Lung (tissue), 12 donors: ENCODE measurements around the gene ZBTB46. TPM values are rescaled to one million over a fixed set of nuclear protein-coding genes. Genes with fewer than 3 reads are reported as not detected.

ENCODE experiments used
- ATAC-seq: fragments of 200-7000 bp; cut with Tn5 transposase; one replicate; pipeline ENCODE4 v1.9.1; 2020; ENCODE audit warnings: moderate number of reproducible peaks; ENCODE audit not compliant: insufficient read depth, low FRiP score
- DNase-seq, 3 donors: peaks; one replicate each; pipeline ENCODE4 v3.0.0-alpha.2; 2013 to 2017
- H3K27ac ChIP-seq, 2 donors: one replicate each; pipeline ENCODE4 v1.5.1; 2013; ENCODE audit warnings: mild to moderate bottlenecking in 2 of 2, moderate library complexity in 2 of 2, control low read depth in 1 of 2, inconsistent platforms in 1 of 2, low read depth in 1 of 2, low read length in 1 of 2
- H3K27me3 ChIP-seq, 3 donors: one replicate each; pipeline ENCODE4 v1.5.1; 2013; ENCODE audit warnings: low read length in 2 of 3; ENCODE audit not compliant: control insufficient read depth in 3 of 3, insufficient read depth in 3 of 3
- H3K36me3 ChIP-seq, 4 donors: one replicate each; pipeline ENCODE4 v1.5.1; 2013; ENCODE audit warnings: low read length in 4 of 4, mild to moderate bottlenecking in 1 of 4, moderate library complexity in 1 of 4; ENCODE audit not compliant: control insufficient read depth in 4 of 4, insufficient read depth in 4 of 4
- H3K4me1 ChIP-seq, 5 donors: one replicate each; pipeline ENCODE4 v1.5.1; 2013; ENCODE audit warnings: low read length in 5 of 5, mild to moderate bottlenecking in 2 of 5, moderate library complexity in 1 of 5; ENCODE audit not compliant: control insufficient read depth in 5 of 5, insufficient read depth in 5 of 5
- H3K4me3 ChIP-seq: one replicate; pipeline ENCODE4 v1.5.1; 2013; ENCODE audit warnings: mild to moderate bottlenecking, control low read depth, moderate library complexity
- H3K9ac ChIP-seq, 2 donors: one replicate each; pipeline ENCODE4 v1.5.1; 2013; ENCODE audit warnings: low read length in 2 of 2, control low read depth in 1 of 2; ENCODE audit not compliant: insufficient read depth in 1 of 2
- H3K9me3 ChIP-seq, 4 donors: one replicate each; pipeline ENCODE4 v1.5.1; 2013; ENCODE audit warnings: low read length in 3 of 4, mild to moderate bottlenecking in 1 of 4, moderate library complexity in 1 of 4; ENCODE audit not compliant: control insufficient read depth in 4 of 4, insufficient read depth in 3 of 4
- WGBS, 2 donors: extraction: QIAGEN DNeasy Blood & Tissue Kit; methylation state at CpG; one replicate each; pipeline ENCODE4 v1.1.7; 2013; 5-methylcytosine and 5-hydroxymethylcytosine counted together
- polyA plus RNA-seq, 2 donors: library from polyadenylated mRNA; stranded (reverse); fragments of 200-250 nt; gene quantifications; one replicate each; pipeline ENCODE4 v1.2.1, GENCODE V29; 2013
- total RNA-seq, 2 donors: library from RNA; depleted of rRNA in 1 of 2; stranded (reverse); fragments of >200 nt in 1 of 2; gene quantifications; one replicate each; pipeline ENCODE4 v1.2.1, GENCODE V29; 2014 to 2021
- TF ChIP-seq, protein P1 (sequence below): IDR thresholded peaks from 2 replicates; pipeline ENCODE4 v1.5.1; 2012; ENCODE audit warnings: mild to moderate bottlenecking; ENCODE audit errors: control extremely low read depth, extremely low read depth
- donor health status: control.
- donor health status: control.
- donor health status: Bipolar disorder and iron deficiency.
- donor health status: healthy.
- donor health status: DM: yes; HTN: yes; CAD: no.

ZBTB46 gene
- total and polyA plus RNA-seq, 4 donors, result 3.4 to 15.3 (median 7.6) TPM

DNA sequence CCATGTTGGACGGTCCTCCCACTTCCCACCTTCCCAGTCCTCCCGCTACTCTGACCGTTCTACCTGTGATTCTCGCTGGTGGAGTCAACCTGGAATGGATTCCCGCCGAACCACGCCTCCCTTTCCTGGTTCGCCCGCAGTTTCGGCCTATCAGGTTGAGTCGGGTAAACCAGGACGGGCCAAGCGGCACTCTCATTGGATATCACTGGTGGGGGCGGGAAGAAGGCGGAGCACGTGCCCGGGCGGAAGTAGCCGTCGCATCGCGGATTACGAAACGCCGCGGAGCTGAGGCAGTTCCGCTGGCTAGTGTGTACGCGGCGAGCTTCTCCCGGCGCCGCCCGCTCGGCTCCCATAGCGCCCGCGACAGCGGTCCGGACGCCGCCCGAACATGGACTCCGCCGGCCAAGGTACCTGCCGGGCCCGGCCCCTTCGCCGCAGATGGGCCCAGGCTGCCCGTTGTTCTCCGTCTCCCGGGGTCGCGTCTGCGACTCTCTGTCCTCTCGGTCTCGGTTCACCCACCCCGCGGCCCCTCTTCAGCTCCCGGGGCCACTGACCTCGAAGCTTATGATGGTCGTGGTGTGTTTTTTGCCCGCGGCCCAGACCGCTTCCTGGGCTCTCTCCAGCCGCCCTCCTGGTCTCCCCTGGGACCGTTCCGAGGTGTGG, 34.0 kb upstream of the ZBTB46 start, which contains the start of gene TPD52L2:
Gene TPD52L2, plus strand, starts transcription at position 293 of the 663 bp plus-strand sequence. Its CDS starts 96 bp downstream, at position 389.
- TF ChIP-seq, protein P1, sequence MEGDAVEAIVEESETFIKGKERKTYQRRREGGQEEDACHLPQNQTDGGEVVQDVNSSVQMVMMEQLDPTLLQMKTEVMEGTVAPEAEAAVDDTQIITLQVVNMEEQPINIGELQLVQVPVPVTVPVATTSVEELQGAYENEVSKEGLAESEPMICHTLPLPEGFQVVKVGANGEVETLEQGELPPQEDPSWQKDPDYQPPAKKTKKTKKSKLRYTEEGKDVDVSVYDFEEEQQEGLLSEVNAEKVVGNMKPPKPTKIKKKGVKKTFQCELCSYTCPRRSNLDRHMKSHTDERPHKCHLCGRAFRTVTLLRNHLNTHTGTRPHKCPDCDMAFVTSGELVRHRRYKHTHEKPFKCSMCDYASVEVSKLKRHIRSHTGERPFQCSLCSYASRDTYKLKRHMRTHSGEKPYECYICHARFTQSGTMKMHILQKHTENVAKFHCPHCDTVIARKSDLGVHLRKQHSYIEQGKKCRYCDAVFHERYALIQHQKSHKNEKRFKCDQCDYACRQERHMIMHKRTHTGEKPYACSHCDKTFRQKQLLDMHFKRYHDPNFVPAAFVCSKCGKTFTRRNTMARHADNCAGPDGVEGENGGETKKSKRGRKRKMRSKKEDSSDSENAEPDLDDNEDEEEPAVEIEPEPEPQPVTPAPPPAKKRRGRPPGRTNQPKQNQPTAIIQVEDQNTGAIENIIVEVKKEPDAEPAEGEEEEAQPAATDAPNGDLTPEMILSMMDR, result no peak
- H3K36me3 ChIP-seq, result peaks cover 5 to 24% (median 9%) of the 10 kb centered on the region in 4 donors
- DNase-seq, result peak; percentile 99
- no peaks in the 10 kb centered on the region for H3K27me3 ChIP-seq
- peaks cover 0 to 13% (median 4%) of the 10 kb centered on the region in 5 donors for H3K4me1 ChIP-seq
- peak within 1 kb of the TSS; percentile 56 to 76 for H3K9ac ChIP-seq
- 0 to 1% methylated on average over 45 to 68 of the region's 68 CpGs for WGBS, 2 donors
- ATAC-seq, result peak; percentile 91
- H3K27ac ChIP-seq, result peak within 1 kb of the TSS; percentile 95 to 97
- H3K4me3 ChIP-seq, result peak within 1 kb of the TSS; percentile 85
- no peaks in the 10 kb centered on the region for H3K9me3 ChIP-seq

DNA sequence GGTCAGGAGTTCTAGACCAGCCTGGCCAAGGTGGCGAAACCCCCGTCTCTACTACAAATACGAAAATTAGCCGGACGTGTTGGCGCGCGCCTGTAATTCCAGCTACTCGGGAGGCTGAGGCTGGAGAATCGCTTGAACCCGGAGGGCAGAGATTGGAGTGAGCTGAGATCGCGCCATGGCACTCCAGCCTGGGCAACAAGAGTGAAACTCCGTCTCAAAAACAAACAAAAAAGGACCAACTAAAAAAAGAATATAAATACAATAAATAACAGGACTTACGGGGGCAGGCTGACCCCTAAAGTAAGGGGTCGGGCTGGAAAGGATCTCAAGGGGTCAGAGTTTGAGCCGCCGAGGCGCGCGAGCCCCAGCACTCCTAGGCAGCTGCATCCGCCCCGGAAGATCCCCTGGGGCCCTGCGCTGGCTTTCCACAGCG, 33.5 kb upstream of the ZBTB46 start:
- Histone ChIP-seq H3K9me3 (no peaks in the 10 kb centered on the region), H3K36me3 (peaks cover 4 to 21% (median 8%) of the 10 kb centered on the region in 4 donors), H3K4me3 (peak overlapping the region; percentile 62), H3K27me3 (no peaks in the 10 kb centered on the region), H3K27ac (peak overlapping the region; percentile 74 to 95), H3K4me1 (peaks cover 0 to 13% (median 4%) of the 10 kb centered on the region in 5 donors), H3K9ac (peak overlapping the region; percentile 56 to 68)
- DNase-seq (no peak), ATAC-seq (no peak)
- 1% methylated on average over 25 of the region's 25 CpGs for WGBS, 2 donors
- TF ChIP-seq, protein P1, result no peak

DNA sequence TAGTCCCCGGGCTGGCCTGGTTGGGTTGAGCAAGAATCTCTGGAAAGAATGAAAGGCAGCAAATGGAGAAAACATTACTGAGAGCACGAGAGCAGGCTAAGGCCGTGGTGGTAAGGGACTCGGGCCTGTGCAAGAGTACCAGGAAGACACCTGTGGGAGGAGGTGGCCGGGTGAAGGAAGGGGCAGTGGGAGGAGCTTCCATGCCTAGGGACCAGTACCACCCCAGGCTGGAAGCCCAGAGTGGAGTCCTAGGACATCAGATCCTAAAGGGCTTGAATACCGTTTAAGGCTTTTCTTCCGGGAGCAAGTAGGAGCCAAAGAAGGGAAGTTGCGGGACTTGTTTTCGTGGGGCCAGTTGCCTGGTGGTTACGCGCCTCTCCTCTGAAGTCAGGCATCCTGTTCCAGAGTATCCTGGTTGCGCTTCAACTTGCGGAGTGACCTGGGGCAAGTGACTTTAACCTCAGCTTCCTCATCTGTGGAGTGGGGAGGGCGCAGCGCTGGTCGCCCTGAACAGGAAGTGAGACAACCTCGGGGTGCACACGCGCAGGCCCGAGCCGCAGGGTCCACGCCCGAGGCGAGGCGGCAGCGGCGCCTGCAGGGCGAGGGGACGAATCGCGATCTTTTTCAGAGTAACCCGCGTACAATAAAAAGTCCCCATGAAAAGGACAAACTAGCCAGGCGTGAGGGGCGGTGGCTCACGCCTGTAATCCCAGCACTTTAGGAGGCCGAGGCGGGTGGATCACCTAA, 32.9 kb upstream of the ZBTB46 start:
- H3K27me3 ChIP-seq, result no peaks in the 10 kb centered on the region
- peak overlapping the region; percentile 25 for H3K4me3 ChIP-seq
- 2 to 4% methylated on average over 38 of the region's 38 CpGs for WGBS, 2 donors
- H3K9ac ChIP-seq, result peak overlapping the region; percentile 56 to 76
- ATAC-seq, result peak; percentile 82
- TF ChIP-seq, protein P1, result peak; percentile 72
- peak; percentile 74 to 88 (median 80) for DNase-seq
- peaks cover 2 to 15% (median 6%) of the 10 kb centered on the region in 4 donors for H3K36me3 ChIP-seq
- H3K9me3 ChIP-seq, result no peaks in the 10 kb centered on the region
- peak overlapping the region; percentile 74 to 95 for H3K27ac ChIP-seq
- H3K4me1 ChIP-seq, result peaks cover 0 to 19% (median 4%) of the 10 kb centered on the region in 5 donors
